ENCODE measurements around the gene HYAL3.
"Not testable (repeated sequence)": the region's sequence is repeated elsewhere in the genome, so short reads cannot be mapped to it uniquely, and the experiment has no call there.

Gene HYAL3

GRCh38 chr3:50246517-50246954 lies 52.7 kb downstream of the HYAL3 start:
- Histone ChIP-seq H3K27ac (ENCODE audit: low read depth, low read length) (peak overlapping the region; percentile 85), H3K9me3 (ENCODE audit: control insufficient read depth in 1 of 2, low read length in 2 of 2) (no peaks in the 10 kb centered on the region), H3K4me1 (ENCODE audit: control insufficient read depth in 1 of 2, insufficient read depth in 2 of 2, low read length in 2 of 2) (peaks cover 77 to 90% of the 10 kb centered on the region in 2 donors), H3K4me3 (ENCODE audit: low read depth in 1 of 2, low read length in 2 of 2) (peak overlapping the region; percentile 67 to 70), H3K27me3 (ENCODE audit: control insufficient read depth in 1 of 2, insufficient read depth in 2 of 2, low read length in 2 of 2) (no peaks in the 10 kb centered on the region), H3K36me3 (ENCODE audit: control insufficient read depth in 1 of 2, insufficient read depth in 2 of 2, low read length in 2 of 2) (peaks cover 2 to 4% of the 10 kb centered on the region in 2 donors), H3K9ac (ENCODE audit: low read depth in 1 of 2, low read length in 2 of 2) (peak overlapping the region; percentile 32 to 62)

GRCh38 chr3:50245831-50246516 lies 53.2 kb downstream of the HYAL3 start:
- Histone ChIP-seq H3K27me3 (ENCODE audit: control insufficient read depth in 1 of 2, insufficient read depth in 2 of 2, low read length in 2 of 2) (no peaks in the 10 kb centered on the region), H3K4me1 (ENCODE audit: control insufficient read depth in 1 of 2, insufficient read depth in 2 of 2, low read length in 2 of 2) (peaks cover 77 to 91% of the 10 kb centered on the region in 2 donors), H3K9me3 (ENCODE audit: control insufficient read depth in 1 of 2, low read length in 2 of 2) (no peaks in the 10 kb centered on the region), H3K36me3 (ENCODE audit: control insufficient read depth in 1 of 2, insufficient read depth in 2 of 2, low read length in 2 of 2) (peaks cover 3 to 4% of the 10 kb centered on the region in 2 donors), H3K9ac (ENCODE audit: low read depth in 1 of 2, low read length in 2 of 2) (peak overlapping the region; percentile 62 to 66), H3K27ac (ENCODE audit: low read depth, low read length) (peak overlapping the region; percentile 85), H3K4me3 (ENCODE audit: low read depth in 1 of 2, low read length in 2 of 2) (peak overlapping the region; percentile 67 to 70)

GRCh38 chr3:50245251-50245745 lies 53.9 kb downstream of the HYAL3 start:
- no peaks in the 10 kb centered on the region for H3K9me3 ChIP-seq (ENCODE audit: control insufficient read depth in 1 of 2, low read length in 2 of 2)
- peak overlapping the region; percentile 62 to 66 for H3K9ac ChIP-seq (ENCODE audit: low read depth in 1 of 2, low read length in 2 of 2)
- H3K4me3 ChIP-seq (ENCODE audit: low read depth in 1 of 2, low read length in 2 of 2): peak overlapping the region; percentile 67 to 70
- H3K4me1 ChIP-seq (ENCODE audit: control insufficient read depth in 1 of 2, insufficient read depth in 2 of 2, low read length in 2 of 2): peaks cover 79 to 90% of the 10 kb centered on the region in 2 donors
- H3K27ac ChIP-seq (ENCODE audit: low read depth, low read length): peak overlapping the region; percentile 39
- peaks cover 3 to 4% of the 10 kb centered on the region in 2 donors for H3K36me3 ChIP-seq (ENCODE audit: control insufficient read depth in 1 of 2, insufficient read depth in 2 of 2, low read length in 2 of 2)
- no peaks in the 10 kb centered on the region for H3K27me3 ChIP-seq (ENCODE audit: control insufficient read depth in 1 of 2, insufficient read depth in 2 of 2, low read length in 2 of 2)

GRCh38 chr3:50244813-50245212 lies 54.4 kb downstream of the HYAL3 start:
- H3K9me3 ChIP-seq (ENCODE audit: control insufficient read depth in 1 of 2, low read length in 2 of 2); H3K27ac ChIP-seq (ENCODE audit: low read depth, low read length); H3K27me3 ChIP-seq (ENCODE audit: control insufficient read depth in 1 of 2, insufficient read depth in 2 of 2, low read length in 2 of 2); H3K9ac ChIP-seq (ENCODE audit: low read depth in 1 of 2, low read length in 2 of 2); H3K4me3 ChIP-seq (ENCODE audit: low read depth in 1 of 2, low read length in 2 of 2); H3K36me3 ChIP-seq (ENCODE audit: control insufficient read depth in 1 of 2, insufficient read depth in 2 of 2, low read length in 2 of 2): not testable (repeated sequence)
- peaks cover 78 to 90% of the 10 kb centered on the region in 2 donors for H3K4me1 ChIP-seq (ENCODE audit: control insufficient read depth in 1 of 2, insufficient read depth in 2 of 2, low read length in 2 of 2)

GRCh38 chr3:50243543-50243895 lies 55.7 kb downstream of the HYAL3 start:
- peaks cover 4 to 9% of the 10 kb centered on the region in 2 donors for H3K36me3 ChIP-seq (ENCODE audit: control insufficient read depth in 1 of 2, insufficient read depth in 2 of 2, low read length in 2 of 2)
- peak overlapping the region; percentile 46 to 51 for H3K9ac ChIP-seq (ENCODE audit: low read depth in 1 of 2, low read length in 2 of 2)
- H3K4me1 ChIP-seq (ENCODE audit: control insufficient read depth in 1 of 2, insufficient read depth in 2 of 2, low read length in 2 of 2): peaks cover 75 to 90% of the 10 kb centered on the region in 2 donors
- peak overlapping the region in 1 of 2 donors; percentile 50 for H3K4me3 ChIP-seq (ENCODE audit: low read depth in 1 of 2, low read length in 2 of 2)
- peak overlapping the region; percentile 83 for H3K27ac ChIP-seq (ENCODE audit: low read depth, low read length)
- no peaks in the 10 kb centered on the region for H3K9me3 ChIP-seq (ENCODE audit: control insufficient read depth in 1 of 2, low read length in 2 of 2)
- H3K27me3 ChIP-seq (ENCODE audit: control insufficient read depth in 1 of 2, insufficient read depth in 2 of 2, low read length in 2 of 2): no peaks in the 10 kb centered on the region

GRCh38 chr3:50242851-50243542 lies 56.2 kb downstream of the HYAL3 start:
- peaks cover 75 to 90% of the 10 kb centered on the region in 2 donors for H3K4me1 ChIP-seq (ENCODE audit: control insufficient read depth in 1 of 2, insufficient read depth in 2 of 2, low read length in 2 of 2)
- no peaks in the 10 kb centered on the region for H3K9me3 ChIP-seq (ENCODE audit: control insufficient read depth in 1 of 2, low read length in 2 of 2)
- peaks cover 4 to 9% of the 10 kb centered on the region in 2 donors for H3K36me3 ChIP-seq (ENCODE audit: control insufficient read depth in 1 of 2, insufficient read depth in 2 of 2, low read length in 2 of 2)
- peak overlapping the region; percentile 83 for H3K27ac ChIP-seq (ENCODE audit: low read depth, low read length)
- H3K27me3 ChIP-seq (ENCODE audit: control insufficient read depth in 1 of 2, insufficient read depth in 2 of 2, low read length in 2 of 2): no peaks in the 10 kb centered on the region
- H3K9ac ChIP-seq (ENCODE audit: low read depth in 1 of 2, low read length in 2 of 2): peak overlapping the region; percentile 46 to 51
- H3K4me3 ChIP-seq (ENCODE audit: low read depth in 1 of 2, low read length in 2 of 2): peak overlapping the region; percentile 13 to 50

All from duodenal mucosa (tissue), 2 donors.